GM23338 (cell line): ENCODE measurements around the gene HEBP1. TPM values are rescaled to one million over a fixed set of nuclear protein-coding genes. Genes with fewer than 3 reads are reported as not detected.

ENCODE experiments used
- ATAC-seq: fragments of 200-7000 bp; cut with Tn5 transposase; 3 replicates; pipeline ENCODE4 v1.9.1; 2020
- DNase-seq: peaks from one replicate; pipeline ENCODE4 v3.0.0-alpha.2; 2015; ENCODE audit warnings: low spot score
- H2AFZ ChIP-seq: fragments of 200-600 bp; sonication (generic); 2 replicates; pipeline ENCODE4 v1.8.0; 2016; ENCODE audit warnings: antibody characterized with exemption, mild to moderate bottlenecking, moderate library complexity
- H3F3A ChIP-seq: fragments of 200-600 bp; sonication (generic); replicated peaks from 2 replicates; pipeline ENCODE4 v1.8.0; 2017; ENCODE audit warnings: antibody characterized with exemption, mixed run types, low read depth
- H3K27ac ChIP-seq: fragments of 200-600 bp; sonication (generic); 2 replicates; pipeline ENCODE4 v1.6.1; 2016; ENCODE audit warnings: low read depth
- H3K27me3 ChIP-seq: fragments of 200-600 bp; sonication (generic); 2 replicates; pipeline ENCODE4 v1.8.0; 2016; ENCODE audit warnings: mild to moderate bottlenecking, mixed run types, moderate library complexity; ENCODE audit not compliant: insufficient read depth
- H3K36me3 ChIP-seq: fragments of 200-600 bp; sonication (generic); 2 replicates; pipeline ENCODE4 v1.8.0; 2016; ENCODE audit warnings: mild to moderate bottlenecking; ENCODE audit not compliant: insufficient read depth
- H3K4me1 ChIP-seq: fragments of 200-600 bp; sonication (generic); 2 replicates; pipeline ENCODE4 v1.8.0; 2016; ENCODE audit warnings: mild to moderate bottlenecking, moderate library complexity; ENCODE audit not compliant: insufficient read depth
- H3K4me2 ChIP-seq: fragments of 200-600 bp; sonication (generic); 2 replicates; pipeline ENCODE4 v1.7.1; 2017; ENCODE audit warnings: mixed run types
- H3K4me3 ChIP-seq: fragments of 200-600 bp; sonication (generic); 2 replicates; pipeline ENCODE4 v1.6.1; 2016; ENCODE audit warnings: mixed run types
- H3K79me2 ChIP-seq: fragments of 200-600 bp; sonication (generic); replicated peaks from 2 replicates; pipeline ENCODE4 v1.8.0; 2017; ENCODE audit warnings: mild to moderate bottlenecking; ENCODE audit not compliant: insufficient read depth
- H3K9me2 ChIP-seq: fragments of 200-600 bp; sonication (generic); 2 replicates; pipeline ENCODE4 v1.8.0; 2017; ENCODE audit not compliant: insufficient read depth
- H4K20me1 ChIP-seq: fragments of 200-600 bp; sonication (generic); replicated peaks from 2 replicates; pipeline ENCODE4 v1.8.0; 2017; ENCODE audit warnings: mild to moderate bottlenecking; ENCODE audit not compliant: insufficient read depth
- H3K27ac Mint-ChIP-seq: 2 replicates; pipeline ENCODE4 v1.8.0; 2020; ENCODE audit warnings: inconsistent platforms, mild to moderate bottlenecking, moderate library complexity, mixed read lengths
- H3K27me3 Mint-ChIP-seq: 3 replicates; pipeline ENCODE4 v1.8.0; 2022; ENCODE audit warnings: low read depth, mild to moderate bottlenecking, moderate library complexity, mixed read lengths, inconsistent platforms; ENCODE audit not compliant: insufficient read depth, poor library complexity
- H3K36me3 Mint-ChIP-seq: 3 replicates; pipeline ENCODE4 v1.8.0; 2021; ENCODE audit warnings: low read depth, mild to moderate bottlenecking, inconsistent platforms, moderate library complexity, mixed read lengths
- H3K4me1 Mint-ChIP-seq: 3 replicates; pipeline ENCODE4 v1.8.0; 2020; ENCODE audit warnings: mild to moderate bottlenecking, inconsistent platforms, mixed read lengths
- H3K4me3 Mint-ChIP-seq: 3 replicates; pipeline ENCODE4 v1.8.0; 2021; ENCODE audit warnings: moderate library complexity, mild to moderate bottlenecking, inconsistent platforms, mixed read lengths
- H3K9me3 Mint-ChIP-seq: 3 replicates; pipeline ENCODE4 v1.8.0; 2020; ENCODE audit warnings: moderate library complexity, mild to moderate bottlenecking, inconsistent platforms, mixed read lengths
- CTCF ChIP-seq, 2 experiments: fragments of 200-600 bp in 1 of 2; sonication (generic) in 1 of 2; conservative IDR thresholded peaks; 2 replicates each; pipeline versions ENCODE4 v1.5.1 to v1.6.1; 2016 to 2017; ENCODE audit warnings: antibody characterized with exemption in 2 of 2, low read depth in 2 of 2, mild to moderate bottlenecking in 2 of 2, moderate library complexity in 1 of 2
- ETS1 ChIP-seq: IDR thresholded peaks from 2 replicates; pipeline ENCODE4 v1.6.1; 2016; ENCODE audit warnings: antibody characterized with exemption
- EZH2 ChIP-seq: fragments of 200-600 bp; sonication (generic); IDR thresholded peaks from one replicate; pipeline ENCODE4 v1.8.0; 2017; ENCODE audit warnings: antibody characterized with exemption, mild to moderate bottlenecking, low read depth; ENCODE audit not compliant: unreplicated experiment
- EZH2phosphoT487 ChIP-seq: fragments of 200-600 bp; sonication (generic); IDR thresholded peaks from one replicate; pipeline ENCODE4 v1.8.1; 2018; ENCODE audit warnings: antibody characterized with exemption; ENCODE audit not compliant: unreplicated experiment
- NANOG ChIP-seq: IDR thresholded peaks from 2 replicates; pipeline ENCODE4 v1.6.1; 2016; ENCODE audit warnings: antibody characterized with exemption, borderline replicate concordance
- POLR2AphosphoS5 ChIP-seq: IDR thresholded peaks from 2 replicates; pipeline ENCODE4 v1.6.1; 2016; ENCODE audit warnings: antibody characterized with exemption, low read depth
- STAT1 ChIP-seq: IDR thresholded peaks from one replicate; pipeline ENCODE4 v1.6.1; 2016; ENCODE audit warnings: antibody characterized with exemption; ENCODE audit not compliant: unreplicated experiment
- ZNF462 ChIP-seq: fragments of 250-450 bp; sonication (Bioruptor Pico); IDR thresholded peaks from 2 replicates; pipeline ENCODE4 v1.5.0; 2020; ENCODE audit warnings: mild to moderate bottlenecking, moderate library complexity
- polyA plus RNA-seq: library from polyadenylated mRNA; unstranded; fragments of >200 nt; fragmentation: Nextera tagmentation; extraction: Ambion mirVana; gene quantifications from 2 replicates; pipeline ENCODE4 v1.2.1, GENCODE V29; 2016
- total RNA-seq: library from RNA; depleted of rRNA; stranded (reverse); fragments of >200 nt; shearing (Covaris generic); gene quantifications from 2 replicates; pipeline ENCODE4 v1.2.3, GENCODE V29; 2014

HEBP1 gene
- total and polyA plus RNA-seq, 2 experiments from 2014 or later, result 25.2 to 45.1 TPM

GRCh38 chr12:12999271-12999958 lies 650 bp downstream of the HEBP1 start:
- Histone ChIP-seq H2AFZ (peak overlapping the region; percentile 90), H4K20me1 (peaks cover 3% of the 10 kb centered on the region), H3K9me2 (no peaks in the 10 kb centered on the region), H3K4me2 (peak overlapping the region; percentile 81), H3K4me3 (peak overlapping the region; percentile 90), H3F3A (0 out of 2 replicates have a peak, but pooled peaks cover 6% of the 10 kb centered on the region), H3K36me3 (no peaks in the 10 kb centered on the region), H3K27ac (no peak overlapping the region), H3K27me3 (peaks cover 21% of the 10 kb centered on the region), H3K4me1 (peaks cover 28% of the 10 kb centered on the region), H3K79me2 (peaks cover 23% of the 10 kb centered on the region)
- Mint-ChIP-seq H3K4me3 (peak overlapping the region; percentile 84), H3K36me3 (peaks cover 5% of the 10 kb centered on the region; the same call in 2 of the 3 replicates), H3K27me3 (peaks cover 20% of the 10 kb centered on the region), H3K9me3 (peaks cover 8% of the 10 kb centered on the region; the same call in 1 of the 3 replicates), H3K27ac (peak overlapping the region; percentile 61; the same call in 1 of the 2 replicates), H3K4me1 (peaks cover 42% of the 10 kb centered on the region)
- DNase-seq, result peak; percentile 69
- TF ChIP-seq EZH2 (no peak), CTCF (conservative IDR thresholded peaks at IDR 0.05; ENCODE audit: low read depth in 2 of 2) (0 out of 4 replicates have a peak, but pooled peaks of 1 of the 2 experiments have one; percentile 6)
- ATAC-seq, result peak; percentile 26

- H3K27ac Mint-ChIP-seq, result no peak overlapping the region
- H3K9me2 ChIP-seq, result no peaks in the 10 kb centered on the region
- no peak overlapping the region for H2AFZ ChIP-seq
- H3K4me3 Mint-ChIP-seq, result no peak overlapping the region; the same call in 2 of the 3 replicates
- peaks cover 20% of the 10 kb centered on the region for H3K27me3 Mint-ChIP-seq
- peaks cover 28% of the 10 kb centered on the region for H3K4me1 ChIP-seq
- 0 out of 2 replicates have a peak overlapping the region, but pooled peaks have one; percentile 90 for H3K4me3 ChIP-seq
- peaks cover 36% of the 10 kb centered on the region for H3K4me1 Mint-ChIP-seq
- peaks cover 8% of the 10 kb centered on the region; the same call in 1 of the 3 replicates for H3K9me3 Mint-ChIP-seq
- H3K27me3 ChIP-seq, result peaks cover 18% of the 10 kb centered on the region
- ATAC-seq (no peak), DNase-seq (no peak)
- H3K36me3 ChIP-seq, result no peaks in the 10 kb centered on the region
- H3K4me2 ChIP-seq, result peak overlapping the region; percentile 81
- H4K20me1 ChIP-seq, result peaks cover 3% of the 10 kb centered on the region
- H3F3A ChIP-seq, result 0 out of 2 replicates have a peak, but pooled peaks cover 6% of the 10 kb centered on the region
- no peak overlapping the region for H3K27ac ChIP-seq
- H3K36me3 Mint-ChIP-seq, result peaks cover 12% of the 10 kb centered on the region
- peaks cover 23% of the 10 kb centered on the region for H3K79me2 ChIP-seq
- TF ChIP-seq ZNF462 (CRISPR knock-in tag) (no peak), ETS1 (no peak), CTCF (conservative IDR thresholded peaks at IDR 0.05; ENCODE audit: low read depth in 2 of 2) (no peak), EZH2phosphoT487 (no peak), NANOG (no peak), EZH2 (no peak), POLR2AphosphoS5 (no peak), STAT1 (no peak)
These were observed 1.8 kb downstream of the HEBP1 start for GRCh38 chr12:12998248-12998647.
